IMR-90 (cell line): ENCODE data around the gene DNAJC12. TPM values are rescaled to one million over a fixed set of nuclear protein-coding genes. Genes with fewer than 3 reads are reported as not detected.
A peak's percentile ranks its signal among the peaks of the same experiment; 100 is the strongest.

ENCODE experiments used
- ATAC-seq: fragments of 200-7000 bp; cut with Tn5 transposase; 2 replicates; pipeline ENCODE4 v1.9.1; 2020; ENCODE audit warnings: low read depth, mild to moderate bottlenecking, moderate library complexity
- BruUV-seq: library from RNA; stranded (reverse); fragments of 400-500 nt; replicated peaks from 2 replicates; lab custom pipeline; 2021; lab: Mats Ljungman, UMichigan
- CTCF ChIA-PET: fragments of 300-600 bp; formaldehyde crosslinking; extraction: SDS; loops from one replicate; lab custom pipeline; 2021; ENCODE audit warnings: antibody characterized with exemption; lab: Yijun Ruan, JAX
- POLR2A ChIA-PET: fragments of 300-600 bp; sonication (Branson Sonifier 250); formaldehyde crosslinking; loops from one replicate; lab custom pipeline; 2022; ENCODE audit warnings: antibody characterized with exemption; ENCODE audit not compliant: unreplicated experiment; lab: Charles Lee
- DNase-seq: peaks from one replicate; pipeline ENCODE4 v3.0.0; 2013
- H2AFZ ChIP-seq: replicated peaks from 2 replicates; pipeline ENCODE3; 2013; ENCODE audit warnings: low read length, mild to moderate bottlenecking; ENCODE audit not compliant: poor library complexity
- H2AK5ac ChIP-seq: 2 replicates; pipeline ENCODE4 v1.6.1; 2013; ENCODE audit warnings: low read depth, low read length, inconsistent platforms
- H2AK9ac ChIP-seq: replicated peaks from 2 replicates; pipeline ENCODE3; 2013; ENCODE audit warnings: mild to moderate bottlenecking, low read depth, low read length, moderate library complexity; ENCODE audit not compliant: poor library complexity
- H2BK120ac ChIP-seq: 2 replicates; pipeline ENCODE4 v1.6.1; 2013; ENCODE audit warnings: low read depth, low read length, inconsistent platforms
- H2BK15ac ChIP-seq: 3 replicates; pipeline ENCODE4 v1.6.1; 2013; ENCODE audit warnings: low read depth, low read length, inconsistent platforms
- H2BK20ac ChIP-seq: 2 replicates; pipeline ENCODE4 v1.6.1; 2013; ENCODE audit warnings: low read depth, mild to moderate bottlenecking, inconsistent platforms, low read length, moderate library complexity
- H2BK5ac ChIP-seq: 2 replicates; pipeline ENCODE4 v1.6.1; 2013; ENCODE audit warnings: mild to moderate bottlenecking, low read depth, low read length, inconsistent platforms; ENCODE audit not compliant: poor library complexity, severe bottlenecking
- H3K14ac ChIP-seq: replicated peaks from 2 replicates; pipeline ENCODE4 v1.6.1; 2013; ENCODE audit warnings: low read depth, low read length, inconsistent platforms
- H3K18ac ChIP-seq: 2 replicates; pipeline ENCODE4 v1.6.1; 2013; ENCODE audit warnings: low read depth, low read length, control low read depth
- H3K23ac ChIP-seq: 2 replicates; pipeline ENCODE4 v1.6.1; 2013; ENCODE audit warnings: low read depth, low read length, inconsistent platforms
- H3K27ac ChIP-seq: 2 replicates; pipeline ENCODE4 v1.5.1; 2013; ENCODE audit warnings: mild to moderate bottlenecking, control low read depth, low read length; ENCODE audit not compliant: insufficient read depth
- H3K27me3 ChIP-seq: 2 replicates; pipeline ENCODE4 v1.6.1; 2013; ENCODE audit warnings: low read length; ENCODE audit not compliant: control insufficient read depth, insufficient read depth
- H3K36me3 ChIP-seq: 2 replicates; pipeline ENCODE4 v1.6.1; 2013; ENCODE audit warnings: low read length, mixed read lengths; ENCODE audit not compliant: control insufficient read depth, insufficient read depth
- H3K4ac ChIP-seq: 2 replicates; pipeline ENCODE4 v1.6.1; 2013; ENCODE audit warnings: low read depth, low read length, inconsistent platforms
- H3K4me1 ChIP-seq: 2 replicates; pipeline ENCODE4 v1.6.1; 2013; ENCODE audit warnings: low read length, mixed read lengths; ENCODE audit not compliant: control insufficient read depth, insufficient read depth
- H3K4me2 ChIP-seq: 2 replicates; pipeline ENCODE4 v1.6.1; 2013; ENCODE audit warnings: low read depth, mild to moderate bottlenecking, control low read depth, low read length, moderate library complexity
- H3K4me3 ChIP-seq: 2 replicates; pipeline ENCODE4 v1.5.1; 2013; ENCODE audit warnings: low read depth, mild to moderate bottlenecking, control low read depth, low read length, moderate library complexity; ENCODE audit not compliant: insufficient read depth
- H3K56ac ChIP-seq: 2 replicates; pipeline ENCODE4 v1.6.1; 2013; ENCODE audit warnings: low read length, inconsistent platforms; ENCODE audit not compliant: insufficient read depth; ENCODE audit errors: extremely low read depth
- H3K79me1 ChIP-seq, 2 experiments: 2 replicates each; pipeline ENCODE4 v1.6.1; 2013; ENCODE audit warnings: low read length in 2 of 2, inconsistent platforms in 1 of 2, low read depth in 1 of 2
- H3K9ac ChIP-seq: 2 replicates; pipeline ENCODE4 v1.6.1; 2013; ENCODE audit warnings: low read depth, low read length, control low read depth
- H3K9me1 ChIP-seq: 2 replicates; pipeline ENCODE4 v1.6.1; 2013; ENCODE audit warnings: low read length, inconsistent platforms; ENCODE audit not compliant: insufficient read depth
- H3K9me3 ChIP-seq: 2 replicates; pipeline ENCODE4 v1.6.1; 2013; ENCODE audit warnings: low read length; ENCODE audit not compliant: control insufficient read depth, insufficient read depth
- H4K20me1 ChIP-seq: 2 replicates; pipeline ENCODE4 v1.6.1; 2013; ENCODE audit warnings: low read length, inconsistent platforms; ENCODE audit not compliant: insufficient read depth
- H4K5ac ChIP-seq: 2 replicates; pipeline ENCODE4 v1.6.1; 2013; ENCODE audit warnings: mild to moderate bottlenecking, low read depth, low read length, control low read depth
- H4K8ac ChIP-seq, 2 experiments: 2 replicates each; pipeline ENCODE4 v1.6.1; 2013; ENCODE audit warnings: low read depth in 2 of 2, low read length in 2 of 2, control low read depth in 1 of 2, inconsistent platforms in 1 of 2
- H4K91ac ChIP-seq: 2 replicates; pipeline ENCODE4 v1.6.1; 2013; ENCODE audit warnings: low read depth, low read length, inconsistent platforms; ENCODE audit not compliant: insufficient read depth
- CEBPB ChIP-seq: IDR thresholded peaks from 2 replicates; pipeline ENCODE4 v1.6.1; 2012; ENCODE audit warnings: low read depth, low read length, improper control_type of control experiment
- NFE2L2 ChIP-seq: fragments of 150-350 bp; IDR thresholded peaks from 2 replicates; pipeline ENCODE4 v1.6.1; 2016; ENCODE audit warnings: low read depth, mild to moderate bottlenecking, low read length
- RCOR1 ChIP-seq: IDR thresholded peaks from 2 replicates; pipeline ENCODE4 v1.6.1; 2012; ENCODE audit warnings: mild to moderate bottlenecking, low read length, improper control_type of control experiment; ENCODE audit not compliant: insufficient replicate concordance
- WGBS, 2 experiments: methylation state at CpG; one replicate each; pipeline versions ENCODE4 v1.1.5 to v1.1.7; 2013; ENCODE audit warnings: missing lambda C conversion rate in 2 of 2; ENCODE audit not compliant: insufficient read length in 1 of 2; ENCODE audit errors: extremely low coverage in 2 of 2; 5-methylcytosine and 5-hydroxymethylcytosine counted together
- dilution Hi-C: fragments of 300-500 bp; cut with HindIII; formaldehyde crosslinking; loops from one replicate; pipeline ENCODE4 v1.14.3; 2018; ENCODE audit warnings: low sequenced_read_pairs; ENCODE audit not compliant: unreplicated experiment
- in situ Hi-C: fragments of 300-500 bp; cut with MboI; formaldehyde crosslinking; loops from 3 replicates; pipeline ENCODE4 v1.14.3; 2019; ENCODE audit warnings: low sequenced_read_pairs, inconsistent platforms, mixed read lengths
- intact Hi-C: fragments of 100-400 bp; cut with micrococcal nuclease; formaldehyde crosslinking; loops from 2 replicates; pipeline ENCODE4 v1.10.0; 2022
- polyA plus RNA-seq, 3 experiments: library from polyadenylated mRNA; depleted of rRNA; stranded (reverse); fragments of >200 nt; gene quantifications; 2 replicates each; pipeline ENCODE4 v1.2.3, GENCODE V29; 2012; ENCODE audit warnings: low replicate concordance in 1 of 3
- total RNA-seq: library from RNA; depleted of rRNA; stranded (reverse); fragments of >200 nt; gene quantifications from 2 replicates; pipeline ENCODE4 v1.2.3, GENCODE V29; 2012
- TF ChIP-seq, protein P1 (sequence below): fragments of 150-350 bp; IDR thresholded peaks from 2 replicates; pipeline ENCODE4 v1.6.1; 2017; ENCODE audit warnings: mild to moderate bottlenecking, antibody characterized with exemption, low read length, low read depth

The DNAJC12 gene
- total and polyA plus RNA-seq, 2 of the 4 experiments (the other 2 are of a cell fraction) = 2.3 to 2.9 TPM

DNA sequence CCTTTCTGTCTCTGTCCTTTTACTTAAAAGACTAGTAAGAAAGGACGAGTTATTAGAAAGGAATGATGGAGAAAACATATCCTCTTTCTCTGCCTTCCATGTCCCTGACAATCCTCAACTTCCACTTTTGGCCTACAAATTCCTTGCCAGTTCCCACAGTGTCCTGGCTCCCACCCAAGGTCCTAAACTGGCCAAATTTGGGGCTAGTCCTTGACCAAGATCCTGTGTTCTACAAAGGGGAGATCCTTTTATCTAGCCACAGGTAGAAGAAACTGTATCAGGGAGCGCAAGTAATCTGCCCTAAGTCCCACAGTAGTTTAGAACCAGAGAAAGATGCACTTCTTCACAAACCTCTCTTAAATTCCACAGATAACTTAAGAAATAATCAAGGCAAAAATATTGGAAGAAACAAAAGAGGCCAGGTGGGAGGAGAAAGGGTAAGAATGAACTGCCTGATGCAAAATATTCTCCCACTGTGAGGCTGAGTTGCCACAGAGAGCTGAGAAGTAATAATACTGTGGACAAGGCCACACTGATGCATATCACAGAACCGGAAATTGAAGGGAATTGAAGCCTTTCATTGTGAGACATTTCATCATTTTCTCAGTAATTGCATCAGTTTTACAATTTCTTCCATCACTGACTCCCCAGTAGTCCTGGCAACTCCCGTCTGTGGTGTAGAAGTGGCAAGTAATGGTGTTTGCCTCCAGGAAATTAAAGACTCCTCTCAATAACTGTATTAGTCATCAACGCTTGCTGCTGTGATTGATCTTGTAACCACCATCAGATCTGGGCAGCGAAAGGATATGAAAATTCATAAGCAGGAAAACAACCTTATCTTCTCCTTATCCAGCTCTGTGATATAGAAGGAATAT is 47.2 kb downstream of the DNAJC12 start:
- H3K4ac ChIP-seq = no peak overlapping the region
- H4K5ac ChIP-seq = no peak overlapping the region; the same call in 1 of the 2 replicates
- no peak overlapping the region for H3K4me2 ChIP-seq
- no peak overlapping the region for H3K27ac ChIP-seq
- H2AK5ac ChIP-seq = no peak overlapping the region
- H2BK120ac ChIP-seq = no peak overlapping the region
- H2BK20ac ChIP-seq = no peak overlapping the region
- H3K9me1 ChIP-seq = no peaks in the 10 kb centered on the region; the same call in 1 of the 2 replicates
- H4K8ac ChIP-seq = peak overlapping the region in 1 of 2 experiments; percentile 50; a peak in 2 of 4 replicates
- no peak overlapping the region for H3K4me3 ChIP-seq
- peak; percentile 11; the same call in 1 of the 2 replicates for ATAC-seq
- TF ChIP-seq, protein P1, sequence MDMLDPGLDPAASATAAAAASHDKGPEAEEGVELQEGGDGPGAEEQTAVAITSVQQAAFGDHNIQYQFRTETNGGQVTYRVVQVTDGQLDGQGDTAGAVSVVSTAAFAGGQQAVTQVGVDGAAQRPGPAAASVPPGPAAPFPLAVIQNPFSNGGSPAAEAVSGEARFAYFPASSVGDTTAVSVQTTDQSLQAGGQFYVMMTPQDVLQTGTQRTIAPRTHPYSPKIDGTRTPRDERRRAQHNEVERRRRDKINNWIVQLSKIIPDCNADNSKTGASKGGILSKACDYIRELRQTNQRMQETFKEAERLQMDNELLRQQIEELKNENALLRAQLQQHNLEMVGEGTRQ = no peak
- TF ChIP-seq RCOR1 = no peak
- TF ChIP-seq CEBPB = peak; percentile 82
- no peak for TF ChIP-seq NFE2L2
- dilution Hi-C loops = no loop called here
- no peak overlapping the region for H3K9ac ChIP-seq
- in situ Hi-C loops = no loop called here
- peak overlapping the region; percentile 8; the same call in 1 of the 2 replicates for H4K91ac ChIP-seq
- peaks cover 6% of the 10 kb centered on the region for H3K27me3 ChIP-seq
- WGBS, 2 experiments = no CpG with 5 or more reads among the region's 6 CpGs
- H2BK5ac ChIP-seq = no peak overlapping the region
- no peak overlapping the region for H3K18ac ChIP-seq
- H3K14ac ChIP-seq = no peak overlapping the region
- no peak overlapping the region for H2AK9ac ChIP-seq
- H3K56ac ChIP-seq = no peak overlapping the region
- peaks cover 2% of the 10 kb centered on the region; the same call in 1 of the 2 replicates for H3K4me1 ChIP-seq
- H3K9me3 ChIP-seq = no peaks in the 10 kb centered on the region
- no peaks in the 10 kb centered on the region for H3K79me1 ChIP-seq
- H2BK15ac ChIP-seq = no peak overlapping the region
- no peak overlapping the region for H2AFZ ChIP-seq
- DNase-seq = peak; percentile 29
- intact Hi-C loops = no loop called here
- CTCF ChIA-PET = no interaction called here
- no peaks in the 10 kb centered on the region for H3K36me3 ChIP-seq
- H4K20me1 ChIP-seq = no peaks in the 10 kb centered on the region
- no peak overlapping the region for H3K23ac ChIP-seq
- no TSS peak for BruUV-seq
- POLR2A ChIA-PET = no interaction called here
